ENCODE data around the gene UFD1. TPM values are rescaled to one million over a fixed set of nuclear protein-coding genes. Genes with fewer than 3 reads are reported as not detected.

UFD1 gene
- total RNA-seq, 2 donors from 2014 or later: 45.7 to 73.6 TPM

- Histone ChIP-seq H3K4me1 (no peaks in the 10 kb centered on the region), H3K9ac (ENCODE audit: low read depth in 2 of 2, low read length in 2 of 2) (no peak overlapping the region), H3K27ac (no peak overlapping the region), H3K27me3 (no peaks in the 10 kb centered on the region), H3K36me3 (peaks cover 16% of the 10 kb centered on the region), H3K9me3 (no peaks in the 10 kb centered on the region), H3K4me3 (no peak overlapping the region)
- DNase-seq: no peak
- intact Hi-C loops (cut with DNase I): no loop called here
- no peak for TF ChIP-seq CTCF (IDR thresholded peaks at IDR 0.05)
These were observed 17.5 kb downstream of the UFD1 start for GRCh38 chr22:19461506-19461905.

- Histone ChIP-seq H3K4me3 (no peak overlapping the region), H3K9me3 (no peaks in the 10 kb centered on the region), H3K27me3 (no peaks in the 10 kb centered on the region), H3K9ac (ENCODE audit: low read depth in 2 of 2, low read length in 2 of 2) (no peak overlapping the region), H3K36me3 (peaks cover 3% of the 10 kb centered on the region), H3K27ac (no peak overlapping the region), H3K4me1 (no peaks in the 10 kb centered on the region)
- TF ChIP-seq CTCF (IDR thresholded peaks at IDR 0.05): no peak
- DNase-seq: no peak
- intact Hi-C loops (cut with DNase I): no loop called here
These were observed 19.0 kb downstream of the UFD1 start for GRCh38 chr22:19460036-19460435.

GRCh38 chr22:19457828-19458428 is 21.1 kb downstream of the UFD1 start:
- Histone ChIP-seq H3K9ac (ENCODE audit: low read depth in 2 of 2, low read length in 2 of 2) (no peak overlapping the region), H3K4me1 (no peaks in the 10 kb centered on the region), H3K27ac (no peak overlapping the region), H3K36me3 (peaks cover 5% of the 10 kb centered on the region), H3K4me3 (no peak overlapping the region), H3K9me3 (no peaks in the 10 kb centered on the region), H3K27me3 (no peaks in the 10 kb centered on the region)
- no peak for DNase-seq
- intact Hi-C loops (cut with DNase I): no loop called here
- no peak for TF ChIP-seq CTCF (IDR thresholded peaks at IDR 0.05)

- Histone ChIP-seq H3K4me3 (no peak overlapping the region), H3K27ac (no peak overlapping the region), H3K4me1 (no peaks in the 10 kb centered on the region), H3K27me3 (no peaks in the 10 kb centered on the region), H3K9me3 (no peaks in the 10 kb centered on the region), H3K36me3 (peaks cover 5% of the 10 kb centered on the region), H3K9ac (ENCODE audit: low read depth in 2 of 2, low read length in 2 of 2) (no peak overlapping the region)
- TF ChIP-seq CTCF (IDR thresholded peaks at IDR 0.05): no peak
- no peak for DNase-seq
- intact Hi-C loops (cut with DNase I): no loop called here
These were observed 22.5 kb downstream of the UFD1 start for GRCh38 chr22:19456541-19456940.

GRCh38 chr22:19455585-19456370 is 23.2 kb downstream of the UFD1 start:
- H3K36me3 ChIP-seq: peaks cover 5% of the 10 kb centered on the region
- H3K27ac ChIP-seq: no peak overlapping the region
- TF ChIP-seq CTCF (IDR thresholded peaks at IDR 0.05): no peak
- intact Hi-C loops (cut with DNase I): no loop called here
- H3K9ac ChIP-seq (ENCODE audit: low read depth in 2 of 2, low read length in 2 of 2): no peak overlapping the region
- no peaks in the 10 kb centered on the region for H3K4me1 ChIP-seq
- H3K4me3 ChIP-seq: no peak overlapping the region
- no peaks in the 10 kb centered on the region for H3K9me3 ChIP-seq
- no peak for DNase-seq
- no peaks in the 10 kb centered on the region for H3K27me3 ChIP-seq

Data from colonic mucosa (tissue), 4 donors.